ENCODE measurements around the gene PTRHD1.
A peak's percentile ranks its signal among the peaks of the same experiment; 100 is the strongest.
"Not testable (repeated sequence)": the region's sequence is repeated elsewhere in the genome, so short reads cannot be mapped to it uniquely, and the experiment has no call there.

Gene PTRHD1, protein sequence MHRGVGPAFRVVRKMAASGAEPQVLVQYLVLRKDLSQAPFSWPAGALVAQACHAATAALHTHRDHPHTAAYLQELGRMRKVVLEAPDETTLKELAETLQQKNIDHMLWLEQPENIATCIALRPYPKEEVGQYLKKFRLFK

DNA sequence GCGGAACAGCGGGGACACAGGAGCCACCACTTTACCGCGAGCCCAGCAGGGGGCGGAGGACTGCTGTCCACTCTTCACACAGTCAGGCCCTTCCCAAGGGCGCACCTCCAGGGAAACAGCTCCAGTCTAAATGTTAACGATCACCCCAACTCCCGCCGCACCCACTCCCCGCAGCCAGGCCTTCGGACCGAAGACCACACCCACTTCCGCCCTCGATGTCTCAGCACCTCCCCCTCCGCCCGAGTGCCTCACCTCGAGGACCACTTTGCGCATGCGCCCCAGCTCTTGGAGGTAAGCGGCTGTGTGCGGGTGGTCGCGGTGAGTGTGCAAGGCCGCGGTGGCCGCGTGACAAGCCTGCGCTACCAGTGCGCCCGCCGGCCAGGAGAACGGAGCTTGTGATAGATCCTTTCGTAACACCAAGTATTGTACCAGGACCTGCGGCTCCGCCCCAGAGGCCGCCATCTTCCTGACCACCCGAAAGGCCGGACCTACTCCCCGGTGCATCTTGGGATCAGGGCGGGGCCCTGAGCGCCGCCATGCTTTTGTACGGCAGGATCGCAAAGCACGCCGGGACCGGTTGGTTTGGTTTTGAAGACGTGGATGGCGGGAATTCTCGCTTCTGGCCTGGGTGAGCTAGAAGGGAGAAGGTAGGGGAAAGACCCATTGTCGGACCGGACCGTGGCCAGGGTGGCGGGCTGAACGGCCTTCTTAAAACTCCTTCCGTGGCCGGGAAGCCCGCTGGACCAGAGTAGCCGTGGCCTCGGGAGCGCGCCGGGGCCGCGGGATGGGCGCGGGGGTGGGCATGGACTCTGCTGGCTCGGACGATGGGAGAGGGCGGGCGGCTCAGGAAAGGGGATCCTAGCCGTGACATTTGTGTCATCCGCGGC lies at the start of gene PTRHD1, which contains the start of gene CENPO:
PTRHD1 (minus strand) TSS at position 518 of the 887 bp plus-strand sequence; CDS start at position 504, 14 bp downstream.
CENPO (plus strand) TSS at position 552 of the 887 bp plus-strand sequence. CDS start 495 bp downstream, outside the sequence.
- DNase-seq = peak; percentile 92 to 96

DNA sequence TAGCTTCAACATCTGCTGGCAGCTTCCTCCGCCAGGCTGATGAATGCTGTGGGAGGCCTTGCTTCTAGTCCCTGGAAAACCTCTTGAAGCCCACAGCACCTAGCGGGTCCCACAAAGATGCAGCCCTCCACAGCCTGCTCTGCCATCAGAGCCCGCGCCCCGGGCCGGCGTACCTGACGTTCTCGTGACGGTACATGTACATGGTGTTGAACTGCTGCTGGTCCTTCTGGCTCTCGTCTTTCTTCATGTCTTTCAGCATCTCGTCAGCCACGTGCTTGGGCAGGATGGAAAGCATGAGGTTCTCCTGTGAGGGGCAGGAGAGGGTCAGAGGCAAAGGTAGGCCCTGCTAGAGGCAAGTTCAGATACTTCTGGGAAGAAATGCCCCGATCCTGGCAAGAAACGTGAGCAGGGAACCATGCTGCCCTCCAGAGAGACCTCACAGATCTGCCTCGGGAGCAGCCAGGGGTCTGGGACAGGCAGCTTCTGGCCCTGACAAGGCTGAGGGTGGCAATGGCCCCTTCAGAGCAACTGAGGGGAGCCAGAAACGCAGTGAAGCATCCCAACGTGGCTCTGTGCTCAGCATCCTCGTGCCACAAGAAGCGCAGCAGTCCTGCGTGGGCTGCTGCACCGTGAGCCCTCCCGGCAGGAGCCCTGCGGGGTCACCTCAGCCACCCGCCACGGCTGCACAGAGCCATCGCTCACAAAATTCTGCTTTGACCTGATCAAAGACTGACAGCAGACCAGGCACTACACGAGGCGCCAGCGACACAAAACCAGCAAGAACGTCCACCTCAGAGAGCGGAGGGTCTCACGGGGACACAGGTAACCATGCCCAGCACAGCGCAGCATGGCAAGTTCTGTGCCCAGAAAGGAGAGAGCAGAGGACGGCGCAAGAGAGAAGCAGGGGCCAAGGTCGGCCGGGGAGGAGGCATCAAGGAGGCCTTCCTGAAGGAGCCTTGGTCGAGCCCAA lies 49.2 kb upstream of the PTRHD1 start:
- no peak for DNase-seq

DNA sequence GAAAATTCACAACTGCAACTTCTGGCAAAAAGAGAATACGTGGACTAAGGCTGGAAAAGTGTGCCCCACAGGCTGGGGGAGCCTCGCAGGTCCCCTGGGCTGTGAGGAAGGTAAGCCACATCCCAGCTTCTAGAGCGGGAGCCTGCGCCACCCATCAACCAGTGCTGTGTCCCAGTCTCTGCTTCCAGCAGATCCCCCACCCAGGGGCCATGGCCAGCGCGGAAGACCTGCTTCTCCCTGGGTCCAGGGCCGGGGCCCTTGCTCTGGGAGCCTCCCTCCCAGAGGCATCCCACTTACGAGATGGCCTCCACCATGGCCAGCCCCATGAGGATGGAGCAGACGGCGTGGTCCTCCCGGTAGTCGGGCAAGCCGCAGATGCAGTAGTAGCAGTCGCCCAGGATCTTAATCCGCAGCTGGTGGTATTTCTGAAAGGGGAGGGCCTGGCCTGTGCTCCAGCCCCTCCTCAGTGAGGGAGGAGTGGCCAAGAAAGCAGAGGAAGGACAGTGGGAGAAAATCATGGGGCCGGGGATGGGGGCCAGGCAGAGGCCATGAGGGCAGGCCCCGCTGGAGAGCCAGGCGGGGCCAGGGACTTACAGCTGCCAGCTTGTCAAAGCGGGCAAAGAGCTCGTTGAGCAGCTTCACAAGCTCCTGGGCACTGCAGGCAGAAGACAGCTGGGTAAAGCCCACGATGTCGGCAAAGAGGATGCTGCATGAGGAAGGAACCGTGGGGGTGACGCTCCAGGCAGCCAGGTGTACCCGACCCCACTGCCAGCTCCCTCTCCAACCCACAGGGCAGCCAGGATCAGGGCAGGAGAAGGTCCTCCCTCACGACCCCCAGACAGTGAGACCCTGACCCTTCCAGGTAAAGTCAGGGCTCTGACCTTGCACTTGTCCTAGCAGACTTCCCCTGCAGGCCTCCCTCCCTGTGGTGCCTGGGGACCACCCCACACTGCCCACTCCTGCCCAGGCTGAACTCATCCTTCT lies 48.1 kb upstream of the PTRHD1 start:
- no peak for DNase-seq

DNA sequence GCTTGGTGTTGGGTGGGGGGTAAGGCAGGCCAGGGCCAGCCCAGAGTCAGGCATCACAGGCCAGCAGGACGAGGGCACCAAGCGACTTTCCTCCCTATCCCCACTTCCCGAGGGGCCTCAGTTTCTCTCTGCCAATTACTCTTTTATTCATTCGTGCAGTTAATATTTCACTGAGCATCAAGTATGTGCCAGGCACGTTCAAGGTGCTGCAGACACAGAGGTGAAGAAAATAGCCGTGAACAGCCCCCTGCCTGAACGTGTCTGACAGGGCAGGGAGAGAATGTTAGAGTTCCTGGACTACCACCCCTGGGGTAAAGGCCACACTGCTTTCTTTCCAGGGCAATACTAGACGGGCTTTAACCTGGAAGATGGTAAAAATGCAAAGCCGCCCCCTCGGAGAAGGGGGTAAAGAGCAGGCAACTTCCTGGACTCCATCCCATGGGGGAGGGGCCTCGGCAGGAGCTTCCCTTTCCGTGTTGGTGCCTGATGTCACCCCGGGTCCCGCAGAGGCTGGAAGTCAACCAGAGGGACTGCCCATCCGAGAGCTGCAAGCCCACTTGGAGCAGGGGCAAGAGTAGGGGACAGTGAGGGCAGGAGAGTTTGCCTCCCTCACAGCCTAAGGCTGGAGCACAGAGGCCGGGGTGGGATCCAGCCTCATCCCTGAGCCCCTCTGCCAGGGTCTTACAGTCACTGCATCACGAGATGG lies 47.1 kb upstream of the PTRHD1 start:
- no peak for DNase-seq

DNA sequence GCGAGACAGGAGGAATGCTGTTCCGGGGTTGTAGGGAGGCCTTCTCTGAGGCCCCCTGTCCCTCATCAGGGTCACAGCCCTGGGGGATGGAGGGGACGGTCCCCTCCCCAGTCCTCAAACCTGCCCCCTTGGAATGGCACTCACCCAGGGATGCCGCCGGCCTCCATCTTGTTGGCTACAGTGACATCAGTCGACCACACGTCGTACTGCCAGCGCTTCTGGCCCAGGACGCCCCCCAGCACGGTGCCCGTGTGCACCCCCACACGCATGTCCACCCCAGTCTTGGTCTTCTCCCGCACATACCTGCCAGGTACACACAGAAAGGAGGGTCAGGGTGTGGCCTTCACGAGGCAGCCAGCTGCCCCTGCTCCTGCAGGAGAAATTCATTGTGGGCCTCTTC lies 46.5 kb upstream of the PTRHD1 start:
- DNase-seq = no peak

DNA sequence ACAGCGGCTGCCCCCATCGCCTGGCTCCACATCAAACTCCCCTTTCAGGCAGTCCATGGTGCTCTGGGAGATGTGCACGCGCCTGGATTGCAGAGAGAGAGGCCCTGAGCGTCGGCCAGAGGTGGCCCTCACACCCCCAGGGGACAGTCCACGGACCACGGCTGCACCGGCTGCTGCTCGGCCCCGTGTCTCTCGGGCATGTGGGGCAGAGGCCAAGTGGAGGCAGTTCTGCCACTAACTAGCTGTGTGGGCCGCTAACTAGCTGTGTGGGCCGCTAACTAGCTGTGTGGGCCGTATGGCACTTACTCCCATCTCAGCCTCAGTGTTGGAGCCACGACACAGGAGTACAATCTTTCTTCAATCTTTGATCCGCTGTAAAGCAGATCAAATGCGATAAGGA lies 45.4 kb upstream of the PTRHD1 start:
- DNase-seq = no peak

DNA sequence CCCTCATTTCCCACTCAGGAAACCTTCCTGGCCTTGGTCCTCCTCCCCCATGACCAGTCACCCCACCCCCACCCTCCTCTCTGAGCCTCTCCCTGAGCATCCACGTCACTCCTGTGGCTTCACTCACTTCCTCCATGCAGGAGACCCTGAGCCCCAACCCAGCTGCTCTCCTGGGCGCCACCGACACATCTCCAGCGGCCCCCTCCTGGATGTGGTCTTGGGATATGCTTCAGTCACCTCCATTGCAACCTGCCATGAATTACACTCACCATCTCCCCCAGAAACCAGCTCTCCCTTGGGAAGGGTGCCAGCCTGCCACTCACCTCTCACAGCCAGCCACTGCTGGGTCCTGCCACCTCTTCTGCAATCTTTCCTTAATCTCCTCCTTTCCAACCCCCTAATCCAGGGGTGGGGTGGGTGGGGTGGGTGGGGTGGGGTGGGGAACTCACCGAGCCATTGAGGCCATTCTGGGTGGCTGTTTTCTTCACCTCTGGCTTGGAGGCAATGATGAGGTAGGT lies 44.9 kb upstream of the PTRHD1 start:
- DNase-seq = no peak

DNA sequence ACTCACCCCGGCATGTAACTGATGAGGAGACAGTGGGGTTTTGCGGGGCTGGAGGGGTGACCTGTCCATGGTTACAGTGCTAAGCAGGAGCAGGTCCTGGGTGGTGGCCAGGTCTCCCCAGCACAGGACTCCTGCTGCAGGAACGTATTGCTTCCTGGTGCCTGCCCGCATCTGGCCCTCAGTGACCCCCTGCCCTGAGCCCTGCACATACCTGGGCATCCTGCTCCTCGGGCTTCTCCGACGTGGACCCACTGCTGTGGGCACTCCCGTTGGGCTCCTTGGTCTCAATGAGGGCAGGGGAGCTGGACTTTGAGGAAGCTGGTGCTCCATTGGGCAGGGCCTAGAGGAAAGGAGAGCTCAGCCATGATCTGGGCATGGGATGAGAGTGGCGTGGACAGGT lies 43.5 kb upstream of the PTRHD1 start:
- no peak for DNase-seq

DNA sequence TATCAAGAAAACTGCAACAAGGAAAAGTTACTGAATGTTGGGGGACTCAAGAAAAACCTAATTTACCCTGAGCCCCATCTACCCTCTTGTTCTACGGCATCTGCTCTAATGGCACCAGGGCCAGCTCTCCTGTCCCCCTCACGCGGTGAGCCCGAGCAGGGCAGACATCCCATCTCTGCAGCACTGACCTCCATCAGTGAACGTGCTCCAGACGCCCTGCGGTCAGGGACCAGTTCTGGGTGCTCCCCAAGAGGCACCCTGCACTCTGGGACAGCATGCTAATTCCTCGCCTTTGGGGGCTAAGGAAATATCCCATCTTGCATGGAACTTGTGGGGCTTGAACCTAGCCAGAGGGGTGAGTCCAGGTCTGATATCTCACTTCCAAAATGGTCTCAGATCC lies 43.0 kb upstream of the PTRHD1 start:
- DNase-seq = no peak

DNA sequence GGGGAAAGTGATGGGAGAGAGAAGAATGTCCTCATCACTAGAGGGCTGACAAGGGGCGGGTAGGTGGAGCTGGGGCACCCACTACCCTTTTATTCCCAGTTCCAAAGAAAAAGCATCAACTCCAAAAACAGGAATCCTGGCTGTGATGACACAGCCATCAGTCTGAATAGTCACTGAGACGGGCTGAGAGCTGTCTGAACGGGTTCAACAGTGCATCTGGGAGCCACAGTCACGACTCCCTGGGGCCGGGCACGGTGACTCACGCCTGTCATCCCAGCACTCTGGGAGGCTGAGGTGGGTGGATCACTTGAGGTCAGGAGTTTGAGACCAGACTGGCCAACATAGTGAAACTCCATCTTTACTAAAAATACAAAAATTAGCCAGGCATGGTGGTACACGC lies 42.2 kb upstream of the PTRHD1 start:
- not testable (repeated sequence) for DNase-seq

DNA sequence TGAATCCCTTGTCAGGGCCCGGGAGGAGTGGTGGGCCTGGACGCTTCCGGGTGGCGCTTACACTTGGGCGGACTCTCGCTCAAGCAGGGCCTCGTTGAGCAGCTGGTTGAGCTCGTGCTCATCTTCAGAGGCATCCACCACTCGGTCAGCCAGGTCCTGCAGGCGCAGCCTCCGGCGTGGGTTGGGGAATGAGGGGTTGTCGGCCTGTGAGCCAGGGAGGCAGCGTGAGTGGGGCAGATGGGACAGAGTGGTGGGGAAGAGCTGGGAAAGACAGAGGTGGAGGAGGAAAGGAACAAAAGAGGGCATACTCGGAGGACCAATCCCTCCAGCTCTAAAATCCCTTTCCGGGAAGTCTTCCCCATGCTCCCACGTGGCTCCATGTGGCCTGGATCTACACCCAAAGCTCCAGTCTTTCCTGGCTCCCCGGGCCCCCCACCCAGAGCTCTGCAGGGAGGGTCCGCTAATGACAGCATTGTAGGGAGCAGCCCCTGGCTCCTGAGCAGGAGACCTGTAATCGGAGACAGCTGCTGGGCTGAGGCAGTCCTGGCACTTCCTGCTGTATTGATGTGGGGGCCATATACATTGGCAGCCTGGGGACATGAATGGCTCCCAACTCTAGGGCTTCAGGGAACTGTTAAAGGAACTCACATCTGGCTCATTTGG lies 41.7 kb upstream of the PTRHD1 start:
- DNase-seq = no peak

DNA sequence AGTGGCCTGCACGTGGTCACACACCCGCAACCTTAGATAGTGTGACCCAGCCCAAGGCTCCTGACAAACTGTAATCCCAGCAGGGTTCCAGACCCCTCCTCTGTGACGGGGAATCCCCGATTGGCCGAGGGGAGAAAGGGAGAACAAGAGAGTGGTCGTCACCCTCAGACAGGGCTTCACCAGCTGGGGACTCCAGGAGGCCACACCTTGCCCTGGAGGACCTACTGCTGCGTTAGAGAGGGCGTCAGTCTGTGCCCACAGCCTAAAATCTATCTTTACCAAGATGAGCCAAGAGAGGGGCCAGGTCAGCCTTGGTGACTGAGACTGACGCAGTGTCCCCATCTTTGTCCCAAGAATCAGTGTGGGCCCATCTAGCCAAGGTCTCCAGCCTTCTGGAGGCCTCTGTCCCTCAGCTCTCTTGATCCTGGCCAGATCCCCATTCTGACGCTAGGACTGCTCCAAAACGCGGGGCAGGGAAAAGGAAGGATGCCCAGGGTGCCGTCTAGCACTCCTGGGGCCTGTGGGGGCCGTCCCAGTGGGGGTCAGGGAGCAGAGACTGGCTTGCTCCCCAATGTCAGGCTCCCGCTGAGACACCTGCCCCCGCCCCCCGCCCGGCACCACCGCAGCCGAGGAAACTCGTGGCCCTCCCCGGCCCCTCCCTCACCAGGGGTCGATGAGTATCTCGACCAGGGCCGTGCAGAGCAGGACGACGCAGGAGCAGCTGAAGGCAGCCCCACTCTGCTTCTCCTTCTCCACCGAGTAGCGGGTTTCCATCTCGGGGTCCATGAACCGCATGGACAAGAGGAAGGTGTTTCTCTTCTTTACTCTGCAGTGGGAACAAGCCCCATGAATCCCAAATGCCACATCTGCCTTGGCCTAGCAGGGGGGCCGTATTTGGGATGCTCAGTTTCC lies 40.9 kb upstream of the PTRHD1 start:
- DNase-seq = no peak

DNA sequence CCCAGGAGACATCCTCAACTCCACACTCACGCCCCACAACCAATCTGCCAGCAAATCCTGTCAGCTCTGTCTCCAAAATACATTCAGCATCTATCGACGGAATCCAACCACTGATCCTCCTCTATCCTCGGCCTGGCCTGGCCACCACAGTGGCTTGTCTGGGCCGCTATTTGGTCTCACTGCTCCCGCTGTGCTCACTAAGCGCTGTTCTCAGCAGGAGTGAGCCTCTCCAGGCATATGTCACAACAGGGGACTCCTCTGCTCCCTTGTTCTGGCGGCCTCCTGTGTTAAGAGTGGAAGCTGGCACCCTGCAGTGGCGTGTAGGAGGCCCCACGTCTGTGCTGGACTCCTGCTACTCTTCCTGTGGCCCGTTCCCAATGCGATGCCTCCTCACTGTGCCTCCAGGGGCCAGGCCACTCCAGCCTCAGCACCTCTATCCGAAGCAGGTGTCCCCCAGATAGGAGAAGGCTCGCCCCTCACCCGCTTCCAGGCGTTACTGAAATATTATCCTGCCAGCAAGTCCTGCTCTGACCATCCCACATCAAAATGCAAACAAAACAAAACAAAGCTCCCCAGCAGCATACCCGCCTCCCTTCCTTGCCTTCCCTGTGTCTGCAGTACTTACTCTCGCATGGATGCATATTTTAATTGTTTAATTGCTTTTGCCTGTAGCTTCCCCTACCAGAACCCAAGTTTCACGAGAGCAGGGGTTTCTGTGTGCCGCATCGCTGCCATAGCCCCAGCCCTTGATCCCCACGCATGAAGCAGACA lies 39.9 kb upstream of the PTRHD1 start:
- DNase-seq = no peak

DNA sequence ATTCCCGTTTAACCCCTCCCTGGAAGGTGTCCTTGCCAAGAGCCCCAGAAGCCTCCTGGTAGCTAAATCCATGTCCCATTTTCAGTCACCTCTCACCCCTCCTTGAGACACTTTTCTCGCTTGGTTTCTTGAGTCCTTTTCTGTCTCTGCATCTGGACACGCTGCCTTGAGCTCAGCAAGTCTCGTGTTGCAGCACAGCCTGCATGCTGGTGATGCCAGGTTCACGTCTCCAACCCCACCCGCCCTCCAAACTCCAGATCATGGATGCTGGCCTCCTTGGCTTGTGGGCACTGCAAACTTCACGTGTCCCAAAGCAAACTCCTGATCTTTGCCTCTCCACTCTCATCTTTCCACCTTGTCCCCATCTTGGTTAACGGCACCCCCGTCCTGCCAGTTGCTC lies 39.3 kb upstream of the PTRHD1 start:
- DNase-seq = no peak

DNA sequence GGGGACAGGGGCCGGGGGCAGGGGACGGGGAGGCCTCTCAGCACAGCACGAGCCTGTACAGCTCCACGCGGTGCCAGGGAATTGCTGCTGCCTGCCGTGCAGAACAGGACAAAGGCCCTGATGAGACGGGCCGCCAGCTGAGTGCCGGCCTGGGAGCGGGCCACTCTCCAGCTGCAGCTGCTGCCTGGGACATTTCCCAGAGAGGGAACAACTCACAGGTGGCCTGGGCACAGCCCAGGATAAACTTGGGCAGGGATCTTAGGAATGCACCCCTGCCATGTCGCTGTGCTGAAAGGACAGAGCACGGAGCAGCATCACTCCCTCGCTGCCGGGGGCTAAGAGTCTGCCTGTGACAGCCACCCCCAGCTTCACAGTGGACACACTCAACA lies 38.9 kb upstream of the PTRHD1 start:
- DNase-seq = no peak

DNA sequence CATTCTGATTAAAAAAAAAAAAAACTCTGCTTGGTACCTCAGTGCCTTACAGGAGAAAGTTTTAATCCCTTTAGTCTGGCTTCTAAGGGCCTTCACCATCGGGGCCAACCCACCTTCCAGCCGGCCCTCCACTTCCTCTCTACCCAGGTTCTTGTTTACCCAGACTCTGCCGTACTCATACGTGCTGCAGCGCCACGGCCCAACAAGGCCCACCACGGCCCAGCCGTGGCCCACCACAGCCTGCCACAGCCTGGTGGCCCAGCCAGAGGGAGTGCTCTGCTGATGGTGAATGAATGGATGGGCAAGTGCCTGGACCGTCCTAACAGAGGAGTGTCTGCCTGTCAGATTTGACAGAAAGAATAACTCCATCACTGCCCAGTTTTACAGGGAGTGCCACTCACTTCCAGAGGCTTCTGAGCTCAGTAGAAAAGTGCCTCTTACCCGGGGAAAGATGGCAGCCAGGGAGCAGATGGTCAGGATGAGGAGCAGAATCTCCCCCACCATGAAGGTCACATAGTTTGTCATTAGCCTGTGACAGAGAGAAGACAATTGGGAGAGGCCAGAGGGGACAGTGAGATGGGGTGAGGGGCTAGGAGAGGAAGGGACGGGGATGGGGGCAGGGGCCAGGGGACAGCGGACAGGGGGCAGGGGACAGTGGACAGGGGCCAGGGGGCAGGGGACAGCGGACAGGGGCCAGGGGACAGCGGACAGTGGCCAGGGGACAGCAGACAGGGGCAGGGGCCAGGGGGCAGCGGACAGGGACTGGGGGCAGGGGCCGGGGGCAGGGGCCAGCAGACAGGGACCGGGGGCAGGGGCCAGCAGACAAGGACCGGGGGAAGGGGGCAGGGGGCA lies 38.3 kb upstream of the PTRHD1 start:
- no peak for DNase-seq

DNA sequence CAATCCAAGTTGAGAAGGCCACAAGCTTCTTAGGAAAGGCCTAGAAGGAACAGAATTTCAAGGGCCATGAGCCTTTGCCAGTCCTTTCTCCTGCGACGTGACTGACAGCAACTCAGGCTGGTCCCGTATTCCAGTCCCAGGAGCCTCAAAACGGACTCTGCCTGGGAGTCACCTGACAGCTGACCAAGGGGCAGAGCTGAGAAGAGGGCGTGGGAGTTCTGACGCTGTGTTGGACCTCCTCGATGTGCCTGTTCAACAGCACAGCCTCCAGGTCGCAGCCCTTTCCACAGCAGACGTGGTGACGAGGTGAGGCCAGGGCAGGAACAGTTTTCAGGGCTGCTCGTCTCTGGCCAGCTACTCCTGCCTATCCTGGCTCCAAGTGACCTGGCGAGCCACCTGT lies 37.6 kb upstream of the PTRHD1 start:
- no peak for DNase-seq

DNA sequence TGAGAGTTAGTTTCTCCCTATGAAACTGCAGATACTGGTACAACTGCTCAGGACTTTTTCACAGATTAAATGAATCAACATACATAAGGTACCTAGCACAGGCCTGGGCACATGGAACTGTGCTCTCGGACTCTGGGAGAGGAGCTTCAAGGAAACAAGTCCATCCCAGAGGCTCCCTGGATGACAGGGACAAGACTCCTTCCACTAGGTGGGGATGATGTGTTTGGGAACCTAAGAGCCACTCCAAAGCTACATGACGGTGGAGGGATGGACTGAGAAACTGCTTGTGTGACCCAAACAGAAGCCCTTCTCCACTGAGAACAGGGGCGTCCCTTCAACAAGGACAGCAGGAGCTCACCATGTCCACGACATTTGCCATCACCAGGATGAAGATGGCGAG lies 37.2 kb upstream of the PTRHD1 start:
- no peak for DNase-seq
